T-cell (primary cell): Measurements from ENCODE around the gene CLIP1. TPM values are rescaled to one million over a fixed set of nuclear protein-coding genes. Genes with fewer than 3 reads are reported as not detected.
"Not testable (repeated sequence)": the region's sequence is repeated elsewhere in the genome, so short reads cannot be mapped to it uniquely, and the experiment has no call there.

Experiments
- ATAC-seq, 4 experiments: fragments of 200-7000 bp in 3 of 4; fragments of 150-1000 bp in 1 of 4; cut with Tn5 transposase; replicated peaks in 1 of 4; 1 replicate in 3 of 4; 2 replicates in 1 of 4; pipeline ENCODE4 v1.10.0; 2021; ENCODE audit warnings: moderate library complexity in 3 of 4, mild to moderate bottlenecking in 2 of 4, moderate number of reproducible peaks in 1 of 4
- CTCF ChIA-PET, 2 donors: fragments of 300-600 bp; sonication (Branson Sonifier 250); formaldehyde crosslinking; loops; one replicate each; lab custom pipeline; 2022; ENCODE audit warnings: antibody characterized with exemption in 2 of 2; lab: Charles Lee
- POLR2A ChIA-PET, 2 donors: fragments of 300-600 bp; sonication (Branson Sonifier 250); formaldehyde crosslinking; loops; one replicate each; lab custom pipeline; 2022; ENCODE audit warnings: antibody characterized with exemption in 2 of 2; lab: Charles Lee
- DNase-seq, 35 experiments: peaks; one replicate each; pipeline versions ENCODE4 v3.0.0 to v3.0.0-alpha.2; 2013 to 2023
- H3K27ac ChIP-seq: one replicate; pipeline ENCODE4 v1.5.1; 2013; ENCODE audit warnings: low read length
- H3K27me3 ChIP-seq, 2 experiments: replicated peaks in 1 of 2; 1 replicate in 1 of 2; 2 replicates in 1 of 2; pipeline versions ENCODE4 v1.6.1 to v1.7.0; 2013; ENCODE audit warnings: low read length in 1 of 2, mixed read lengths in 1 of 2; ENCODE audit not compliant: control insufficient read depth in 2 of 2, insufficient read depth in 2 of 2; ENCODE audit errors: extremely low read depth in 1 of 2
- H3K36me3 ChIP-seq, 2 donors: 1 replicate in 1 of 2; 2 replicates in 1 of 2; pipeline versions ENCODE4 v1.6.1 to v1.7.0; 2013; ENCODE audit warnings: low read length in 1 of 2; ENCODE audit not compliant: control insufficient read depth in 2 of 2, insufficient read depth in 1 of 2; ENCODE audit errors: extremely low read depth in 1 of 2
- H3K4me1 ChIP-seq, 2 experiments: 1 replicate in 1 of 2; 2 replicates in 1 of 2; pipeline versions ENCODE4 v1.6.1 to v1.7.0; 2013; ENCODE audit warnings: low read length in 2 of 2, mixed read lengths in 1 of 2; ENCODE audit not compliant: insufficient read depth in 2 of 2, control insufficient read depth in 1 of 2; ENCODE audit errors: extremely low read depth in 1 of 2
- H3K4me3 ChIP-seq, 2 donors: 1 replicate in 1 of 2; 2 replicates in 1 of 2; pipeline versions ENCODE4 v1.5.1 to v1.7.0; 2013; ENCODE audit warnings: mild to moderate bottlenecking in 2 of 2, low read length in 1 of 2, moderate library complexity in 1 of 2; ENCODE audit not compliant: control insufficient read depth in 1 of 2; ENCODE audit errors: extremely low read depth in 1 of 2
- H3K9me3 ChIP-seq: 2 replicates; pipeline ENCODE4 v1.7.0; 2013
- H3K27ac Mint-ChIP-seq, 2 donors: one replicate each; pipeline ENCODE4 v1.8.0; 2020 to 2021; ENCODE audit warnings: mild to moderate bottlenecking in 2 of 2, mixed read lengths in 2 of 2
- H3K27me3 Mint-ChIP-seq, 2 donors: one replicate each; pipeline ENCODE4 v1.8.0; 2021 to 2022; ENCODE audit warnings: mixed read lengths in 2 of 2
- H3K36me3 Mint-ChIP-seq: one replicate; pipeline ENCODE4 v1.8.0; 2021; ENCODE audit warnings: mixed read lengths
- H3K4me1 Mint-ChIP-seq, 3 donors: one replicate each; pipeline ENCODE4 v1.8.0; 2020 to 2022; ENCODE audit warnings: mixed read lengths in 3 of 3, mild to moderate bottlenecking in 1 of 3
- H3K4me3 Mint-ChIP-seq, 3 donors: one replicate each; pipeline ENCODE4 v1.8.0; 2020 to 2022; ENCODE audit warnings: mild to moderate bottlenecking in 3 of 3, mixed read lengths in 3 of 3, moderate library complexity in 3 of 3
- H3K9me3 Mint-ChIP-seq, 3 donors: one replicate each; pipeline ENCODE4 v1.8.0; 2020 to 2022; ENCODE audit warnings: mixed read lengths in 3 of 3
- WGBS: methylation state at CpG from one replicate; pipeline ENCODE4 v1.1.5; 2013; ENCODE audit warnings: missing lambda C conversion rate; ENCODE audit not compliant: insufficient coverage; 5-methylcytosine and 5-hydroxymethylcytosine counted together
- total RNA-seq, 35 experiments: library from RNA in 6 of 35; stranded (reverse) in 6 of 35; fragments of 120-200 nt in 1 of 35; gene quantifications; one replicate each; pipeline versions ENCODE4 v1.2.1 to v1.2.4 and lab custom pipeline; 2013 to 2026

Gene CLIP1
- total RNA-seq, 5 donors from 2014 or later (not counting 1 experiment from before 2014, with no cell fraction given): 47.2 to 69.5 (median 59.4) TPM

DNA sequence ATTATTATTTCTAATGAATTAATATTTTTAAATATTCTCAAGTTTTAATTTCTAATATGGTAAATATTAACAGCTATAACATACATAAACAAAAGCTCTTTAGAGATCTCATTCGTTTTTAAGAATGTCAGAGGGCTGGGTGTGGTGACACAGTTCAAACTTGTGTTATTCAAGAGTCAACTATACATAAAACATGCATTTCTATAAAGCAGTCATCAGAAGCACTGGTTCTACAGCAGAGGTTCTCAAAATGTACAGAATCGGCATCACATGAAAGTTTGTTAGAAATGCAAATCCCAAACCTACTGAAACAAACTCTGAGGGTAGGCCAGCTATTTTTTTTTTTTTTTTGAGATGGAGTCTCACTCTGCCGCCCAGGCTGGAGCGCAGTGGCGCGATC, 34.6 kb downstream of the CLIP1 start:
- CTCF ChIA-PET: interaction anchor here in 1 of 2 donors (0.8 to 1.2 kb wide), 2 partner anchors 12 to 1039 kb away, joined by 4 to 5 read pairs; no protein-coding TSS in a partner anchor
- H3K4me1 ChIP-seq: peaks cover 0 to 8% of the 10 kb centered on the region in 2 experiments
- Mint-ChIP-seq H3K4me3 (no peak overlapping the region), H3K36me3 (peaks cover 7% of the 10 kb centered on the region), H3K27me3 (no peaks in the 10 kb centered on the region), H3K9me3 (no peaks in the 10 kb centered on the region), H3K27ac (no peak overlapping the region), H3K4me1 (peaks cover 17 to 26% (median 20%) of the 10 kb centered on the region in 3 donors)
- POLR2A ChIA-PET: interaction anchor here (0.6 kb wide), 2 partner anchors 13 to 38 kb away, joined by 3 to 4 read pairs; no protein-coding TSS in a partner anchor
- H3K27me3 ChIP-seq: no peaks in the 10 kb centered on the region
- DNase-seq (no peak), ATAC-seq (no peak)
- H3K9me3 ChIP-seq: no peaks in the 10 kb centered on the region
- no peak overlapping the region for H3K27ac ChIP-seq
- H3K36me3 ChIP-seq: no peaks in the 10 kb centered on the region
- H3K4me3 ChIP-seq: no peak overlapping the region
- WGBS: 100% methylated on average over 1 of the region's 6 CpGs

DNA sequence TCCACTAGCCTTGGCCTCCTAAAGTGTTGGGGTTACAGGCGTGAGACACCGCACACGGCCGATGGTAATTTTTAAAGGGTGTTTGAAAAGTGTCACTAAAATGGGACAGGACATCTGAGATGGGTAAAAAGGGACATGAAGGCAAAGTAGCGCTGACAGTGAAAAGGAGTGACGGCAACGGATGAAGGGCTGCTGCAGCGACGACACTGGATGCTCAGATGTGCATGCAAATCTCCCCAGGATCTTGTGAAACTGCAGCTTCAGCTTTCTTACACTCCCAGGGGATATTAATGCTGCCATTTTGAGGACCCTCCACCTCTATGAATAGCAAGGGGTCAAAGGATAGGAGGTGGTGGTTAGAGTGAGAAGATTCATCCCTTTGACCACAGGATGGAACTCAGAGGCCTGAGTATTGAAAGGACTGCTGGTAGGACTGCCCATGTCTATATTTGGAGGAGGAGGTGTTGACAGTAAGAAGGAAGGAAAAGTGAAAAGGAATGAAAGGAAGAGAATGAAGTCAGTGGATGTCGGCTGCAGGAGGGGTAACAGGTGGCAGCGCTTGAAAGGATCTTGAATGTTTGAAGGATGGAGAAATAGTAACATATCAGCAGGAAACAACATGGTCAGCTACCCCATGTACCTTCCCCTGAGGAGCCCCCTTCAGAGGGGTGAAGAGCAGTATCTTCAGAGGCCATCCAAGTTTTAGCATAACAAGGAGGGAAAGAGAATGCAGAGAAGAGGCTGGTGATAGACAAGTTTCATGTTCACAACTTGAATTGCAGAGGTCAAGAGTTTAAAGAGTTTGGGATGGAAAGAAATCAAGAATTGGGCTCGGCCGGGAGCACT, 37.1 kb downstream of the CLIP1 start:
- POLR2A ChIA-PET: interaction anchor here in 1 of 2 donors (0.5 kb wide), 1 partner anchor 386 kb away, joined by 11 read pairs; no protein-coding TSS in a partner anchor
- CTCF ChIA-PET: no interaction called here
- no peak for DNase-seq
- Histone ChIP-seq H3K4me1 (no peaks in the 10 kb centered on the region), H3K27me3 (no peaks in the 10 kb centered on the region), H3K9me3 (no peaks in the 10 kb centered on the region), H3K36me3 (peaks cover 0 to 3% of the 10 kb centered on the region in 2 donors), H3K27ac (no peak overlapping the region), H3K4me3 (no peak overlapping the region)
- ATAC-seq: no peak
- peaks cover 9 to 16% (median 14%) of the 10 kb centered on the region in 3 donors for H3K4me1 Mint-ChIP-seq
- peaks cover 10% of the 10 kb centered on the region for H3K36me3 Mint-ChIP-seq
- no peak overlapping the region for H3K27ac Mint-ChIP-seq
- WGBS: 98% methylated on average over 8 of the region's 13 CpGs
- no peak overlapping the region for H3K4me3 Mint-ChIP-seq
- no peaks in the 10 kb centered on the region for H3K27me3 Mint-ChIP-seq
- H3K9me3 Mint-ChIP-seq: no peaks in the 10 kb centered on the region

DNA sequence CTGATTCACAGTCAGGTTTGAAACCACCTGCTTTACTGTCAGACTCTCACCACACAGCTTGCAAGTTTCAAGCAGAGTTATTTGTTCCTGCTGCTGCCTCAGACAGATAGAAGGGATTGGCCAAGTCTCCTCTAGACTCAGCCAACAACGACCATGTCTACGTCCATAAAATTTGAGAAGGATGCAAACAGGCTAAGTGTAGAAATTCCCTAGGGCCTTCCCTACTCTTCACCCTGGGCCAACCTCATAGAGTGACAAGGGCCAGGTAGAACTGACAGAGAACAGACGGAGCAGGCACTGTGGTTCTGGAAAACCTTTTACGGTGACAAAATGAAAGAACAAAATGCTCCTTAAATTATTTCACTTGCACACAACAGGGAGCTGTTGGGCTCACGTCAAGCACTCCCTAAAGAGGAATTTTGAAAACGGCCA, 39.5 kb downstream of the CLIP1 start:
- ATAC-seq (no peak), DNase-seq (no peak)
- no peaks in the 10 kb centered on the region for H3K27me3 ChIP-seq
- Mint-ChIP-seq H3K27me3 (no peaks in the 10 kb centered on the region), H3K36me3 (peaks cover 13% of the 10 kb centered on the region), H3K4me1 (peaks cover 7 to 15% (median 13%) of the 10 kb centered on the region in 3 donors), H3K9me3 (no peaks in the 10 kb centered on the region), H3K4me3 (no peak overlapping the region), H3K27ac (no peak overlapping the region)
- POLR2A ChIA-PET: interaction anchor here in 1 of 2 donors (0.6 kb wide), 1 partner anchor 28 kb away, joined by 5 read pairs; no protein-coding TSS in a partner anchor
- 92% methylated on average over 3 of the region's 6 CpGs for WGBS
- no peaks in the 10 kb centered on the region for H3K4me1 ChIP-seq
- no peaks in the 10 kb centered on the region for H3K9me3 ChIP-seq
- H3K36me3 ChIP-seq: peaks cover 0 to 14% of the 10 kb centered on the region in 2 donors
- H3K4me3 ChIP-seq: no peak overlapping the region
- no peak overlapping the region for H3K27ac ChIP-seq
- CTCF ChIA-PET: interaction anchor here in 1 of 2 donors (0.6 kb wide), 1 partner anchor 20 kb away, joined by 3 read pairs; no protein-coding TSS in a partner anchor

DNA sequence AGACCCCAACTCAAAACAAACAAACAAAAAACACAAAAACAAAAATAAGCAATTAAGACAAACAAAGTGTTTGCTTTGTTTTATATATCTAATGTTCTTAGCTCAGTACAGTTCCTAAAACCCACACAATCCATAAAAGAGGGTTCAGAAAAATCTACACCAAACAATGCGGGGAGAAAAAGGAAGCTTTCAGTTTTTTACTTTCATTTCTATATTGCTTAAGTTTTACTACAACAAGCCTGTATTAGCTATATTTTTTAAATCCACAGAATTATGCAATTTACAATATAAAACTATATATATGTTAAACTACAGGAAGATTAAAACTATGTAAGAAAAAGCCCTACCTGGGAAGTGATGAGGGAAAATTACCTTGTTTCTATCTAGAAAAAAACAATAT, 41.4 kb downstream of the CLIP1 start:
- H3K4me3 ChIP-seq: no peak overlapping the region
- H3K4me3 Mint-ChIP-seq: no peak overlapping the region
- H3K36me3 ChIP-seq: peaks cover 6 to 28% of the 10 kb centered on the region in 2 donors
- ChIA-PET POLR2A (interaction anchor here (0.6 to 0.7 kb wide), 2 partner anchors 114 to 1190 kb away, joined by 3 to 4 read pairs; no protein-coding TSS in a partner anchor), CTCF (interaction anchor here in 1 of 2 donors (0.5 kb wide), 1 partner anchor 264 kb away, joined by 4 read pairs; no protein-coding TSS in a partner anchor)
- no peaks in the 10 kb centered on the region for H3K9me3 Mint-ChIP-seq
- H3K4me1 ChIP-seq: no peaks in the 10 kb centered on the region
- H3K27ac Mint-ChIP-seq: no peak overlapping the region
- no peak overlapping the region for H3K27ac ChIP-seq
- H3K27me3 ChIP-seq: no peaks in the 10 kb centered on the region
- DNase-seq (no peak), ATAC-seq (no peak)
- WGBS: no CpG with 5 or more reads among the region's 1 CpG
- peaks cover 7 to 12% (median 12%) of the 10 kb centered on the region in 3 donors for H3K4me1 Mint-ChIP-seq
- no peaks in the 10 kb centered on the region for H3K27me3 Mint-ChIP-seq
- no peaks in the 10 kb centered on the region for H3K9me3 ChIP-seq
- H3K36me3 Mint-ChIP-seq: peaks cover 22% of the 10 kb centered on the region

DNA sequence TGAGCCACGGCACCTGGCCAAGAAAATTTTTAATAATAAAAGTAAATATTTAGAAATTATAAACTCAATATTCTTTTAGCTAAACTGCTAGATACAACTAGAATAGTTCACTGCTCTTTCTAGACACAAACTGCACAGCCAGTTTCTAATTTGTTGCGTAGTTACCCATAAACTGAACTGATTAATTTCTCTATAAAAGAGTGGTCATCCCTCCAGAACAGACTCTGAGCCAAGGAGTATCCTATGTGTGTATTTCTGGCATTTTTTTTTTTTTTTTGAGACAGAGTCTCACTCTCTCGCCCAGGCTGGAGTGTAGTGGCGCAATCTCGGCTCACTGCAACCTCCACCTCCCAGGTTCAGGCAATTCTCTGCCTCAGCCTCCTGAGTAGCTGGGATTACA, 45.7 kb downstream of the CLIP1 start:
- not testable (repeated sequence) for H3K27ac Mint-ChIP-seq, H3K4me3 ChIP-seq, H3K27ac ChIP-seq, ATAC-seq, H3K9me3 ChIP-seq, H3K27me3 ChIP-seq, H3K27me3 Mint-ChIP-seq, H3K4me3 Mint-ChIP-seq, H3K9me3 Mint-ChIP-seq, DNase-seq, H3K4me1 ChIP-seq
- no CpG with 5 or more reads among the region's 5 CpGs for WGBS
- Mint-ChIP-seq H3K36me3 (peaks cover 15% of the 10 kb centered on the region), H3K4me1 (peaks cover under 1 to 13% (median 7%) of the 10 kb centered on the region in 3 donors)
- CTCF ChIA-PET: interaction anchor here (0.5 to 0.7 kb wide), 2 partner anchors 62 to 95 kb away, joined by 3 read pairs; no protein-coding TSS in a partner anchor
- peaks cover 6 to 43% of the 10 kb centered on the region in 2 donors for H3K36me3 ChIP-seq
- POLR2A ChIA-PET: interaction anchor here in 1 of 2 donors (0.5 to 0.7 kb wide), 2 partner anchors 124 to 429 kb away, joined by 3 read pairs; no protein-coding TSS in a partner anchor

DNA sequence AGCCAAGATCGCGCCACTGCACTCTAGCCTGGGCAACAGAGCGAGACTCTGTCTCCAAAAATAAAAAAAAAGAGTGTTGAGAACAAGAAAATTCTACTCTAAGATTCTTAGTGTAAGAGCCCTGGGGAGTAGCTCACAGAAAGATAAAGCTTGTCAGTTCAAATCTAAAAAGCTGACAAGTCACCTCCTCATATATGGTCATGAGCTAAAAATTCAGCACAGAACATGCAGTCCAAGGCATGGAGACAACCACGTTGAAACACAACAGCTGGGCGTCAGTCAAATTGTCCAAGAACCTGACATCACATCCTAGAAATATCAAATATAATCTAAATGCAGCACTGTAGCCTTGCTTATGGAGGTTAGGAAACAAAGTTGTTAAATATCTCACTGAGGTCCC, 47.8 kb downstream of the CLIP1 start:
- Histone ChIP-seq H3K27me3 (no peaks in the 10 kb centered on the region), H3K9me3 (no peaks in the 10 kb centered on the region), H3K4me1 (peaks cover 2 to 5% of the 10 kb centered on the region in 2 experiments), H3K36me3 (peaks cover 9 to 51% of the 10 kb centered on the region in 2 donors), H3K27ac (no peak overlapping the region), H3K4me3 (no peak overlapping the region)
- ATAC-seq (no peak), DNase-seq (no peak)
- Mint-ChIP-seq H3K9me3 (no peaks in the 10 kb centered on the region), H3K27ac (no peak overlapping the region), H3K27me3 (no peaks in the 10 kb centered on the region), H3K36me3 (peaks cover 19% of the 10 kb centered on the region), H3K4me3 (no peak overlapping the region), H3K4me1 (peaks cover 10 to 13% (median 11%) of the 10 kb centered on the region in 3 donors)
- ChIA-PET POLR2A (no interaction called here), CTCF (interaction anchor here (0.5 to 1.6 kb wide), 6 partner anchors 12 to 127 kb away, joined by 3 to 11 read pairs (median 4); partner anchors contain the start of gene ZCCHC8 (in 1 of the 2))
- 50% methylated on average over 1 of the region's 5 CpGs for WGBS
